Body of pancreas (tissue), 4 donors: ENCODE measurements around the gene STK38. TPM values are rescaled to one million over a fixed set of nuclear protein-coding genes. Genes with fewer than 3 reads are reported as not detected.
"Not testable (repeated sequence)": the region's sequence is repeated elsewhere in the genome, so short reads cannot be mapped to it uniquely, and the experiment has no call there.

Experiments
- ATAC-seq: fragments of 150-250 bp; one replicate; pipeline ENCODE4 v1.9.1; 2016
- DNase-seq, 4 donors: peaks; one replicate each; pipeline ENCODE4 v3.0.0-alpha.2; 2019
- H3K27ac ChIP-seq, 4 donors: fragments of 200-600 bp; sonication (generic); 1 replicate in 3 of 4; 2 replicates in 1 of 4; pipeline versions ENCODE4 v1.5.1 to v1.6.1; 2016 to 2019; ENCODE audit warnings: mild to moderate bottlenecking in 1 of 4, mixed read lengths in 1 of 4, moderate library complexity in 1 of 4
- H3K27me3 ChIP-seq, 2 donors: fragments of 200-600 bp; sonication (generic); one replicate each; pipeline ENCODE4 v1.6.0; 2016; ENCODE audit warnings: mild to moderate bottlenecking in 1 of 2
- H3K36me3 ChIP-seq, 2 donors: fragments of 200-600 bp; sonication (generic); replicated peaks in 1 of 2; 2 replicates each; pipeline ENCODE4 v1.5.1; 2016; ENCODE audit warnings: low read depth in 2 of 2; ENCODE audit not compliant: insufficient read depth in 1 of 2
- H3K4me1 ChIP-seq: fragments of 200-600 bp; sonication (generic); one replicate; pipeline ENCODE4 v1.6.0; 2016
- H3K4me3 ChIP-seq, 2 donors: fragments of 200-600 bp; sonication (generic); 1 replicate in 1 of 2; 2 replicates in 1 of 2; pipeline ENCODE4 v1.5.1; 2016 to 2019
- H3K9me3 ChIP-seq, 3 donors: fragments of 200-600 bp; sonication (generic); 1 replicate in 2 of 3; 2 replicates in 1 of 3; pipeline ENCODE4 v1.5.1; 2016
- POLR2A ChIP-seq, 3 donors: fragments of 450-650 bp; IDR thresholded peaks; one replicate each; pipeline ENCODE4 v1.6.1; 2016; ENCODE audit warnings: antibody characterized with exemption in 3 of 3, mild to moderate bottlenecking in 2 of 3
- WGBS, 2 donors: methylation state at CpG; one replicate each; pipeline ENCODE4 v1.1.5; 2017; 5-methylcytosine and 5-hydroxymethylcytosine counted together
- intact Hi-C: fragments of 100-400 bp; cut with DNase I; formaldehyde crosslinking; loops from one replicate; pipeline ENCODE4 v1.15.1; 2023
- total RNA-seq, 2 donors: library from RNA; depleted of rRNA; stranded (reverse); fragments of >200 nt; gene quantifications; one replicate each; pipeline ENCODE4 v1.1.0, GENCODE V29; 2016
- TF ChIP-seq, protein P1 (sequence below), 7 experiments: fragments of 450-650 bp in 4 of 7; fragments of 200-600 bp in 3 of 7; sonication (generic) in 3 of 7; IDR thresholded peaks; one replicate each; pipeline ENCODE4 v1.5.1; 2016 to 2019; ENCODE audit warnings: antibody characterized with exemption in 7 of 7

Gene STK38
- total RNA-seq, 2 donors from 2014 or later, result 11.9 to 16.2 TPM

DNA sequence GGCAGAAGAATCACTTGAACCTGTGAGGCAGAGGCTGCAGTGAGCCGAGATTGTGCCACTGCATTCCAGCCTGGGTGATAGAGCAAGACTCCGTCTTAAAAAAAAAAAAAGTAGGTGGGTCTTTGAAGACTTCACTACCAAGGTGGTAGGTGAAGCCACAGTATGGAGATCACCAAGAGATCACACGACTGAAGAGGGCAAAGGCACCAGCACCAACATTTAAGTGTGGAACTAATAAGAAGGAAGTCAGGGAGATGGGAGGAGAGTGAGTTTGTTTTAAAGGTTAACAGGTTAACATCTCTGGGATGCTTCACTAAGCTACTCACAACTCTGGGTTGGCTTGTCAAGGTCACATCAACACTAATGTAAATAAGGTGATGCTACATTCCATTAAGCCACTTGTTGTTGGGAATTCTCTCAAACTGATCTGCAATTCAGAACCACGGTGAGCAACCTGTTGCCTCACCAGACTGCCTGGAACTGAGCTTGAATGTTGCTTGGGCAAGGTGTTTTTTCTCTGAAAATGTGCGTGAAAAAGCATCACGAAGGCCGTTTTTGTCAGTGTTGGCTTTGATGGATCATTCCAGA, 55.8 kb downstream of the STK38 start:
- intact Hi-C loops, result no loop called here
- no peak for DNase-seq
- 83% methylated on average over 7 of the region's 7 CpGs for whole genome bisulfite sequencing, 2 donors
- H3K27ac ChIP-seq, result no peak overlapping the region
- TF ChIP-seq POLR2A (IDR thresholded peaks at IDR 0.05), result no peak
- TF ChIP-seq, protein P1, sequence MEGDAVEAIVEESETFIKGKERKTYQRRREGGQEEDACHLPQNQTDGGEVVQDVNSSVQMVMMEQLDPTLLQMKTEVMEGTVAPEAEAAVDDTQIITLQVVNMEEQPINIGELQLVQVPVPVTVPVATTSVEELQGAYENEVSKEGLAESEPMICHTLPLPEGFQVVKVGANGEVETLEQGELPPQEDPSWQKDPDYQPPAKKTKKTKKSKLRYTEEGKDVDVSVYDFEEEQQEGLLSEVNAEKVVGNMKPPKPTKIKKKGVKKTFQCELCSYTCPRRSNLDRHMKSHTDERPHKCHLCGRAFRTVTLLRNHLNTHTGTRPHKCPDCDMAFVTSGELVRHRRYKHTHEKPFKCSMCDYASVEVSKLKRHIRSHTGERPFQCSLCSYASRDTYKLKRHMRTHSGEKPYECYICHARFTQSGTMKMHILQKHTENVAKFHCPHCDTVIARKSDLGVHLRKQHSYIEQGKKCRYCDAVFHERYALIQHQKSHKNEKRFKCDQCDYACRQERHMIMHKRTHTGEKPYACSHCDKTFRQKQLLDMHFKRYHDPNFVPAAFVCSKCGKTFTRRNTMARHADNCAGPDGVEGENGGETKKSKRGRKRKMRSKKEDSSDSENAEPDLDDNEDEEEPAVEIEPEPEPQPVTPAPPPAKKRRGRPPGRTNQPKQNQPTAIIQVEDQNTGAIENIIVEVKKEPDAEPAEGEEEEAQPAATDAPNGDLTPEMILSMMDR (IDR thresholded peaks at IDR 0.05), result no peak
- peaks cover 0 to 7% of the 10 kb centered on the region in 2 donors for H3K36me3 ChIP-seq
- no peak overlapping the region for H3K4me3 ChIP-seq
- ATAC-seq, result no peak
- no peaks in the 10 kb centered on the region for H3K9me3 ChIP-seq
- H3K4me1 ChIP-seq, result no peaks in the 10 kb centered on the region
- H3K27me3 ChIP-seq, result no peaks in the 10 kb centered on the region

DNA sequence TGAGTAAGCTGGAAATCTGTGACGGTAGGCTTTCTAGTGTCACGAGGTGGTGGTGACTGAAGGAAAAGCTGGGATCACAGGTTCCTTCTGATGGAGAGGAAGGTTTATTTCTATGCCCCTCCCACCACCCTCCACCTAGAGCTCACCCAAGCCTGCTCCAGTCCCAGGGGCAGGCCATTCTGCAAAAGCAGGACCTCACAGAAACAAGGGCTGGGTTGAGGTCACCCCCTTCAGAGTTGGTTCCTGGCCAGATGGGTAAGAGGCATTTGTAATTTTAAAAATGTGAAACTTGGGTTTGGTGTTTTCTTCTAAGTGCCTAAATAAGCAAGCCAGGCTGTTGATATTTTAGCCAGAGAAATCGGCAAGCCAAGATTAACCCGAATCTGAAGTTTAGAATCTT, 57.9 kb downstream of the STK38 start:
- H3K36me3 ChIP-seq, result peaks cover 0 to 8% of the 10 kb centered on the region in 2 donors
- no peaks in the 10 kb centered on the region for H3K9me3 ChIP-seq
- intact Hi-C loops, result no loop called here
- TF ChIP-seq, protein P1 (IDR thresholded peaks at IDR 0.05), result no peak
- no peak for TF ChIP-seq POLR2A (IDR thresholded peaks at IDR 0.05)
- 91 to 93% methylated on average over 4 of the region's 4 CpGs for WGBS, 2 donors
- no peak overlapping the region for H3K27ac ChIP-seq
- H3K4me1 ChIP-seq, result no peaks in the 10 kb centered on the region
- DNase-seq (no peak), ATAC-seq (no peak)
- H3K4me3 ChIP-seq, result no peak overlapping the region
- H3K27me3 ChIP-seq, result no peaks in the 10 kb centered on the region

DNA sequence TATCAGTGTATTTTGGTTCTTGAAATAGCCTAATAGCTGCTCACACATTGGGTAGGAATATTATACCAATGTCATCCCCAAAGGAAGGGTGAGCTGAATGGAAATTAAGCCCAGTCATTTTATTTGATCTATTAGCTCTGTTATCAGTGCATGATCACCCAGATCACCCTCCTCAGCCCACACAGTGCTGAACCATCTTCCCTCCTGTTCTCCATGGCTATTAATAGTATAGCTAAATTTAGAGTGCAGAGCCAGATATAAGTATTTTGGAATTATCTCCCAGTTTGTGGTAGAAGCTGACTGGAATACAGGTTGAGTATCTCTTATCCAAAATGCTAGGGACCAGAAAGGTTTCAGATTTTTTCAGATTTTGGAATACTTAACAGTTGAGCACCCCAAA, 59.1 kb downstream of the STK38 start:
- intact Hi-C loops, result no loop called here
- Histone ChIP-seq H3K27ac (no peak overlapping the region), H3K4me1 (no peaks in the 10 kb centered on the region), H3K27me3 (no peaks in the 10 kb centered on the region), H3K9me3 (no peaks in the 10 kb centered on the region), H3K4me3 (no peak overlapping the region), H3K36me3 (peaks cover 0 to 8% of the 10 kb centered on the region in 2 donors)
- DNase-seq (no peak), ATAC-seq (no peak)
- TF ChIP-seq, protein P1 (IDR thresholded peaks at IDR 0.05), result no peak
- no peak for TF ChIP-seq POLR2A (IDR thresholded peaks at IDR 0.05)

DNA sequence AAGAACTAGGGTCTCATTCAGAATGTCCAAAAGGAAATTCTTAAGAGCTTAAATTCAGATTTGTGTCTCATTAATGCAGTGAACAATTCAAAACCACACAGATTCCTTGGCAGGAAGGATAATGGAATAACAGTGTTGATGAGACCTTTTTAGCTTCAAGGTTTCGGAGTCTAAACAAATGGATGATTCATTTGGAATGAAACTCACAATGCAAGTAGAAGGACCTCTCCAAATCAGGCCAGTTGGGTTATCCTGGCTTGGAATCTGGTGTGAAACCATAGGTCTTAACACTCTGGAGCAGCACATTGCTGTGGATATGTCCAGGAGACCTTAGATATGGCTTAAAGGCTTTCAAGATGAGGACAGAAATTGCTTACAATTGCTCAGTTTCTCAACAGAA, 59.6 kb downstream of the STK38 start:
- no peaks in the 10 kb centered on the region for H3K4me1 ChIP-seq
- TF ChIP-seq POLR2A (IDR thresholded peaks at IDR 0.05), result no peak
- TF ChIP-seq, protein P1 (IDR thresholded peaks at IDR 0.05), result no peak
- no peaks in the 10 kb centered on the region for H3K9me3 ChIP-seq
- no peak overlapping the region for H3K4me3 ChIP-seq
- H3K36me3 ChIP-seq, result peaks cover 0 to 8% of the 10 kb centered on the region in 2 donors
- H3K27me3 ChIP-seq, result no peaks in the 10 kb centered on the region
- DNase-seq, result no peak
- 94 to 100% methylated on average over 1 of the region's 1 CpG for WGBS, 2 donors
- no peak for ATAC-seq
- intact Hi-C loops, result no loop called here
- H3K27ac ChIP-seq, result no peak overlapping the region

DNA sequence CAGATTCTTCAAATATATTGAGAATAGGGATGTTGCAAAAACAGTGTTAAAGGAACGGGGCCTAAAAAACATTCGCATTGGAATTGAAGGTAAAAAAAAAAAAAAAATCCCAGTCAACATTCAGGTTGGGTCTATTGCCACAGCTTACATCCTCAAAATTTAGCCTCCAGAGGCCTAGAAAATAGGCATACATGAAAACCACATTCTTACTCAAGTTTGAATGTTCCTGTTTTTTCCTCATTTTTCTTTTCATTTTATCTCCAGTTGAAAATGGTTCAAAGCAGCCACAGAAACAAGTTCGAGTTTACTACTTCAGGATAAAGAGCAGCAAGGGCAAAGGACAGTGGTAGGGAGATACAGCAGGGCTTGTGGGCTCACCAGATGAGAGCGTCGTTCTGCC, 62.5 kb downstream of the STK38 start:
- 83 to 95% methylated on average over 5 of the region's 5 CpGs for WGBS, 2 donors
- Histone ChIP-seq H3K36me3 (peaks cover 6 to 13% of the 10 kb centered on the region in 2 donors), H3K4me3 (no peak overlapping the region), H3K9me3 (no peaks in the 10 kb centered on the region), H3K4me1 (no peaks in the 10 kb centered on the region), H3K27ac (no peak overlapping the region), H3K27me3 (no peaks in the 10 kb centered on the region)
- TF ChIP-seq POLR2A (IDR thresholded peaks at IDR 0.05), result no peak
- intact Hi-C loops, result no loop called here
- DNase-seq, result no peak
- ATAC-seq, result no peak

DNA sequence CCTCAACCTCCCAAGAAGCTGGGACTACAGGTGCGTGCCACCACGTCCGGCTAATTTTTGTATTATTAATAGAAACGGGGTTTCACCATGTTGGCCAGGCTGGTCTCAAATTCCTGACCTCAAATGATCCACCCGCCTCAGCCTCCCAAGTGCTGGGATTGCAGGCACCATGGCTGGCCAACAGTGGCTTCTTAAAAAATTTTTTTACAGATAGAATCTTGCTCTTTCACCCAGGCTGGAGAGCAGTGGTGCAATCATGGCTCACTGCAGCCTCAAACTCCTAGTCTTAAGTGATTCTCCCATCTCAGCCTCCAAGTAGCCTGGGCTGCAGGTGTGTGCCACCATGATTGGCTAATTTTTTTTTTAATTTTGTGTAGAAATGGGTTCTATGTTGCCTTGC, 64.0 kb downstream of the STK38 start:
- H3K4me3 ChIP-seq, H3K9me3 ChIP-seq, H3K27ac ChIP-seq, DNase-seq, H3K4me1 ChIP-seq, intact Hi-C loops, ATAC-seq, H3K27me3 ChIP-seq: not testable (repeated sequence)
- H3K36me3 ChIP-seq, result peaks cover 6 to 13% of the 10 kb centered on the region in 2 donors
- 91 to 94% methylated on average over 5 of the region's 5 CpGs for WGBS, 2 donors
